Mucosa of descending colon (tissue), 3 donors: ENCODE results near the gene SCUBE3. TPM values are rescaled to one million over a fixed set of nuclear protein-coding genes. Genes with fewer than 3 reads are reported as not detected.

ENCODE experiments used
- ATAC-seq: fragments of 200-7000 bp; cut with Tn5 transposase; one replicate; pipeline ENCODE4 v1.9.1; 2020; ENCODE audit warnings: mild to moderate bottlenecking, moderate library complexity
- DNase-seq, 3 donors: peaks; one replicate each; pipeline ENCODE4 v3.0.0-alpha.2; 2020
- H3K36me3 ChIP-seq: fragments of 200-600 bp; one replicate; pipeline ENCODE4 v1.8.0; 2021; ENCODE audit warnings: low read depth, mild to moderate bottlenecking
- H3K4me1 ChIP-seq: fragments of 200-600 bp; one replicate; pipeline ENCODE4 v1.8.0; 2021; ENCODE audit warnings: low read depth, mild to moderate bottlenecking
- H3K4me3 ChIP-seq: fragments of 200-600 bp; one replicate; pipeline ENCODE4 v1.8.0; 2021; ENCODE audit warnings: mild to moderate bottlenecking
- H3K9me3 ChIP-seq: fragments of 200-600 bp; one replicate; pipeline ENCODE4 v1.8.0; 2021; ENCODE audit warnings: mild to moderate bottlenecking
- intact Hi-C, 2 donors: fragments of 100-400 bp; cut with DNase I in 1 of 2; cut with micrococcal nuclease in 1 of 2; formaldehyde crosslinking; loops; one replicate each; pipeline versions ENCODE4 v1.11.0 to v1.11.1; 2022; cut with DNase I, micrococcal nuclease
- total RNA-seq, 3 donors: library from RNA; stranded (reverse); fragmentation: NEBNext Ultra II Directional in 2 of 3; extraction: Animal tissue kit (Norgen Biotek cat#: 25700) in 2 of 3; gene quantifications; one replicate each; pipeline versions ENCODE4 v1.2.1 to v1.2.4, GENCODE V29; 2021 to 2023
- TF ChIP-seq, protein P1 (sequence below): fragments of 200-600 bp; IDR thresholded peaks from one replicate; pipeline ENCODE4 v1.8.0; 2022; ENCODE audit warnings: antibody characterized with exemption, mild to moderate bottlenecking
- donor health status: DM: no; HTN: no; CAD: no; lungs with moderate emphysema.
- donor health status: DM: no; HTN: no; CAD: no.
- donor health status: DM: no; HTN: yes; CAD: no.

Gene SCUBE3
- total RNA-seq, 3 donors from 2014 or later, result 0.14 to 11.6 (median 0.26) TPM

DNA sequence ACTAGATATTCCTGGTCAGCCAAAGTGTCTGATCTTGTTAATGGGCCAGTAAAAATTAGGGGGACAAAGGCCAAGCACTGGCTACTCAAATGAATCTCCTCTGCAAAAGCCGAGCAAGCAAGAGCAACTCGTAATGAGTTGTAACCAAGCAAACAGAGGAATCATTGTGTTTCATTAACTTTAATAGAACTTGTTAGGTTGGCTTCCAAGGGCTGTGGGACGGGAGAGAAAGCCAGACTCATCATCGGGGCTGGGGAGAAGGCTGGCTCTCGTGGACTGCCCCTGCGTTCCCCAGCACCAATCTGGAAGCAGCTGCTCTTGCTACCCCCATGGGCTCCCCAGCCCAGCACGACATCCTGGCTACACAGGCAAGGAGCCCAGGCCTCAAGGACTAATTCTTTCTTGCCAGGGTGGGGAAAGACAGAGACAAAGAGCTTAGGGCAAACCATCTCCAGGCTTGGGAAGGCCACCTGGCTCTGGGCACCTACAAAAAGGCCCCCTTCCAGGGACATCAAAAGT, 10.5 kb upstream of the SCUBE3 start:
- TF ChIP-seq, protein P1, sequence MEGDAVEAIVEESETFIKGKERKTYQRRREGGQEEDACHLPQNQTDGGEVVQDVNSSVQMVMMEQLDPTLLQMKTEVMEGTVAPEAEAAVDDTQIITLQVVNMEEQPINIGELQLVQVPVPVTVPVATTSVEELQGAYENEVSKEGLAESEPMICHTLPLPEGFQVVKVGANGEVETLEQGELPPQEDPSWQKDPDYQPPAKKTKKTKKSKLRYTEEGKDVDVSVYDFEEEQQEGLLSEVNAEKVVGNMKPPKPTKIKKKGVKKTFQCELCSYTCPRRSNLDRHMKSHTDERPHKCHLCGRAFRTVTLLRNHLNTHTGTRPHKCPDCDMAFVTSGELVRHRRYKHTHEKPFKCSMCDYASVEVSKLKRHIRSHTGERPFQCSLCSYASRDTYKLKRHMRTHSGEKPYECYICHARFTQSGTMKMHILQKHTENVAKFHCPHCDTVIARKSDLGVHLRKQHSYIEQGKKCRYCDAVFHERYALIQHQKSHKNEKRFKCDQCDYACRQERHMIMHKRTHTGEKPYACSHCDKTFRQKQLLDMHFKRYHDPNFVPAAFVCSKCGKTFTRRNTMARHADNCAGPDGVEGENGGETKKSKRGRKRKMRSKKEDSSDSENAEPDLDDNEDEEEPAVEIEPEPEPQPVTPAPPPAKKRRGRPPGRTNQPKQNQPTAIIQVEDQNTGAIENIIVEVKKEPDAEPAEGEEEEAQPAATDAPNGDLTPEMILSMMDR, result no peak
- DNase-seq (no peak), ATAC-seq (no peak)
- intact Hi-C loops, result loop anchor here (10.0 kb wide), 1 partner anchor 58 kb away; the partner anchor contains the start of gene TCP11 (in 2 of the 2)
- Histone ChIP-seq H3K4me1 (no peaks in the 10 kb centered on the region), H3K36me3 (no peaks in the 10 kb centered on the region), H3K4me3 (no peak overlapping the region), H3K9me3 (no peaks in the 10 kb centered on the region)

DNA sequence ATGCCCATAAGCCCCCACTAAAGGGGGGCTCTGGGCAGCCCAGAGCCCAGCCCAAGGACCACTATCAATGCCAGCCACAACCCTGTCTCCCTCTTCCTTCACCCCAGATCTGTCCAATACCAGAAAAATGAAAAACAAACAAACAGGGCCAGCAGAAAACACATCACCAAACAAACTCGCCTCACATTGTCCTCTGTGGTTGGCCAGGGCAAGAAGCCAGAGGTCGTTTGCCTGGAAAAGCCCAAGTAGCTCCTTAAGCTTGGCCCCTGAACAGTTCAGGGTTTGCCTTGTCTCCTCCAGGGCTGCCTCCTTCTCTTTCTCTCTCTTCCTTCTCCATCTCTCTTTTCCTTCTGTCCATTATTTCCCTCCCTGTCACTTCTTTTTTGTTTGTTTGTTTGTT, 10.1 kb upstream of the SCUBE3 start:
- TF ChIP-seq, protein P1, result no peak
- Histone ChIP-seq H3K4me3 (no peak overlapping the region), H3K4me1 (no peaks in the 10 kb centered on the region), H3K9me3 (no peaks in the 10 kb centered on the region), H3K36me3 (no peaks in the 10 kb centered on the region)
- intact Hi-C loops, result loop anchor here (10.0 kb wide), 1 partner anchor 59 kb away; the partner anchor contains the start of gene TCP11 (in 2 of the 2)
- ATAC-seq (no peak), DNase-seq (no peak)

DNA sequence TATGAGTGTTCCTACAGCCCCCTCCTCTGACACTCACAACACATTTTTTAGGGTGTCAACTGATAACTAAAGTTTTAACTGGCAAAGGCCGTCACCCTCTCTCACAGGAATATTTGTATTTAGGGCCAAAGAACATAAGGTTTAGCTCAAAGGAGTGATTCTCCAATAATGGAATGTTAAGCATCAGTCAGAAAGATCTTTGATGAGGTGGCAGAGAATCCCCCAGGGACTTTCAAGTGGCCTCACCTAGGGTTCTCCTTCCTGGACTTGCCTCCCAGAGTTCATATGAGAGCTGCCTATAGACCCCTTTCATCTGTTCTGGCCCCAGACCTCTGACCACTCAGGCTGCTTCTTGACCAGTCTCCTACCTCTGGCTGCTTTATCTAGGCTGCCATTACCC, 7.4 kb upstream of the SCUBE3 start:
- H3K4me3 ChIP-seq, result no peak overlapping the region
- H3K9me3 ChIP-seq, result no peaks in the 10 kb centered on the region
- no peaks in the 10 kb centered on the region for H3K4me1 ChIP-seq
- TF ChIP-seq, protein P1, result no peak
- intact Hi-C loops, result loop anchor here (10.0 kb wide), 1 partner anchor 62 kb away; the partner anchor contains the start of gene TCP11 (in 2 of the 2)
- ATAC-seq (no peak), DNase-seq (no peak)
- no peaks in the 10 kb centered on the region for H3K36me3 ChIP-seq

DNA sequence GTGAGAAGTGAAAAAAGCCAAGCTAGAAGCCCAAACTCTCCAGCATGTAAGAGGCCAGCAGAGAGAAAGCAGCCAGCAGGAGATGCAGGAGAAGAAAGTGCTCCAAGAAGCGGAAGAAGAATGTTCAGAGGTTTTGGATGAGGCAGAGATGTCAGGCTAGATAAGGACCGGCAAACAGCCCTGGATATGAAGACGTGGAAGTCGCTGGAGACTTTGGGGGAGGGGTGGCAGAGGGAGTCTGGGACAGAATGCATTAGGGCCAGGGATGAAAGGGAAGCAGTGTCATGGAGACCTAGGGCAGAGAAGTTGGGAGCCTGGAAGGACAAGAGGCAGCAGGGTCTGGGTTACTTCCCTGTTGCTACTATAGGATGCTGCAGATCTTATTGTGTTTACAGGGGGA, 5.3 kb upstream of the SCUBE3 start:
- no peak overlapping the region for H3K4me3 ChIP-seq
- TF ChIP-seq, protein P1, result no peak
- peaks cover 2% of the 10 kb centered on the region for H3K4me1 ChIP-seq
- no peaks in the 10 kb centered on the region for H3K9me3 ChIP-seq
- intact Hi-C loops, result loop anchor here (10.0 kb wide), 1 partner anchor 64 kb away; the partner anchor contains the start of gene TCP11 (in 2 of the 2)
- H3K36me3 ChIP-seq, result no peaks in the 10 kb centered on the region
- DNase-seq (no peak), ATAC-seq (no peak)

DNA sequence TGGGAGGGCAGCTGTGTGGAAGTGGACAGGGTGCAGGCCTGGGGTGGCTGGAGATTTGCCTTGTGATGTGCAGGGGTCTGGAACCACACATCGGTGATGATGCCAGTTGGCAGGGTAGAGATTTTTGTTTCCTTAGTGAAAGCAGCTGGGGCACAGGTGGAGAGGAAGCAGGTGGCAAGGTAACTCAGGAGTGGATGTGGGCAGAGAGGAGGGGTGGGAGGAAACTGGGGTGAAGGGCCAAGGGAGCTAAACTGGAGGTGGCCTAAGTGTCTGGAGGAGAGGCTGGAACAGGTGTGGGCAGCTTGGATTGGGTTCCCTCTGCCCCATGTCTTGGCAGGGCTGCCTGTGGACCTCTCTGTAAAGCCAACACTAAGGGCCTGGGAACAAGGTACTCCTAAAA, 4.7 kb upstream of the SCUBE3 start:
- ATAC-seq (no peak), DNase-seq (no peak)
- intact Hi-C loops, result loop anchor here (10.0 kb wide), 1 partner anchor 64 kb away; the partner anchor contains the start of gene TCP11 (in 2 of the 2)
- TF ChIP-seq, protein P1, result no peak
- no peaks in the 10 kb centered on the region for H3K9me3 ChIP-seq
- no peak overlapping the region for H3K4me3 ChIP-seq
- H3K4me1 ChIP-seq, result peaks cover 4% of the 10 kb centered on the region
- no peaks in the 10 kb centered on the region for H3K36me3 ChIP-seq
